Stimulated activated CD8-positive, alpha-beta memory T cell treated with anti-CD3 and anti-CD28 coated beads, Interleukin-4, amount 100 ng/mL, for 4 hours (primary cell): Measurements from ENCODE around the gene PCDHB16.
"Not testable (repeated sequence)": the region's sequence is repeated elsewhere in the genome, so short reads cannot be mapped to it uniquely, and the experiment has no call there.

ENCODE experiments used
- DNase-seq, 2 donors: peaks; one replicate each; pipeline ENCODE4 v3.0.0-alpha.2; 2020; ENCODE audit warnings: low read depth in 2 of 2, low spot score in 1 of 2

Gene PCDHB16

GRCh38 chr5:141225421-141225820 lies 43.2 kb downstream of the PCDHB16 start:
- DNase-seq = not testable (repeated sequence)

- DNase-seq = no peak
These were observed 52.0 kb downstream of the PCDHB16 start for GRCh38 chr5:141234109-141234667.
